Uterus (tissue), 2 donors: Measurements from ENCODE around the gene KREMEN1.

ENCODE experiments used
- POLR2A ChIP-seq, 2 donors: fragments of 450-650 bp; IDR thresholded peaks; one replicate each; pipeline ENCODE4 v1.6.1; 2016; ENCODE audit warnings: antibody characterized with exemption in 2 of 2, mild to moderate bottlenecking in 1 of 2, moderate library complexity in 1 of 2
- TF ChIP-seq, protein P1 (sequence below), 4 experiments: fragments of 200-600 bp in 2 of 4; fragments of 450-650 bp in 2 of 4; sonication (generic) in 2 of 4; IDR thresholded peaks; one replicate each; pipeline ENCODE4 v1.5.1; 2016 to 2019; ENCODE audit warnings: antibody characterized with exemption in 4 of 4, mild to moderate bottlenecking in 2 of 4, moderate library complexity in 1 of 4

DNA sequence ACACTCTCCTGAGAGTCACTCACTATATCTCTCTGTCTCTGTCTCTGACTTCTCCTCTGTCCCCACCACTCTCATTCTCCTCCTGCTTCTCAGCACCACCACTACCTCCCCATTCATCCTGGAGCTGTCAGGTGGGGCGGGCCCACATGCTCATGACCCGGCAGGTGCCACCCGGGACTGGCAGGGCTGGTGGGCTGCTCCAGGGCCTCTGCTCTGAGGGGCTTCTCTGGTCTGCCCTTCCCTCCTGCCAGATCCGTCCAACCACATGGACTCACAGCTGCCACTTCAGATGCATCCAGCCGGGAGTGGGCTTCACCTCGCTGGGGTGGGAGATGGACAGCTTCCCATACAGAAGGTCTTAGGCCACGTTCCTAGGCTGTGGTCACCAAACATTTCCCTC is 128.1 kb downstream of the KREMEN1 start:
- TF ChIP-seq POLR2A (IDR thresholded peaks at IDR 0.05) = no peak
- TF ChIP-seq, protein P1, sequence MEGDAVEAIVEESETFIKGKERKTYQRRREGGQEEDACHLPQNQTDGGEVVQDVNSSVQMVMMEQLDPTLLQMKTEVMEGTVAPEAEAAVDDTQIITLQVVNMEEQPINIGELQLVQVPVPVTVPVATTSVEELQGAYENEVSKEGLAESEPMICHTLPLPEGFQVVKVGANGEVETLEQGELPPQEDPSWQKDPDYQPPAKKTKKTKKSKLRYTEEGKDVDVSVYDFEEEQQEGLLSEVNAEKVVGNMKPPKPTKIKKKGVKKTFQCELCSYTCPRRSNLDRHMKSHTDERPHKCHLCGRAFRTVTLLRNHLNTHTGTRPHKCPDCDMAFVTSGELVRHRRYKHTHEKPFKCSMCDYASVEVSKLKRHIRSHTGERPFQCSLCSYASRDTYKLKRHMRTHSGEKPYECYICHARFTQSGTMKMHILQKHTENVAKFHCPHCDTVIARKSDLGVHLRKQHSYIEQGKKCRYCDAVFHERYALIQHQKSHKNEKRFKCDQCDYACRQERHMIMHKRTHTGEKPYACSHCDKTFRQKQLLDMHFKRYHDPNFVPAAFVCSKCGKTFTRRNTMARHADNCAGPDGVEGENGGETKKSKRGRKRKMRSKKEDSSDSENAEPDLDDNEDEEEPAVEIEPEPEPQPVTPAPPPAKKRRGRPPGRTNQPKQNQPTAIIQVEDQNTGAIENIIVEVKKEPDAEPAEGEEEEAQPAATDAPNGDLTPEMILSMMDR (IDR thresholded peaks at IDR 0.05) = no peak
